Measurements from ENCODE around the gene EIF3I. TPM values are rescaled to one million over a fixed set of nuclear protein-coding genes. Genes with fewer than 3 reads are reported as not detected.
"Not testable (repeated sequence)": the region's sequence is repeated elsewhere in the genome, so short reads cannot be mapped to it uniquely, and the experiment has no call there.

Gene EIF3I
- total and polyA plus RNA-seq, 2 donors (not counting 1 experiment from before 2014, with no cell fraction given): 277 to 492 TPM

DNA sequence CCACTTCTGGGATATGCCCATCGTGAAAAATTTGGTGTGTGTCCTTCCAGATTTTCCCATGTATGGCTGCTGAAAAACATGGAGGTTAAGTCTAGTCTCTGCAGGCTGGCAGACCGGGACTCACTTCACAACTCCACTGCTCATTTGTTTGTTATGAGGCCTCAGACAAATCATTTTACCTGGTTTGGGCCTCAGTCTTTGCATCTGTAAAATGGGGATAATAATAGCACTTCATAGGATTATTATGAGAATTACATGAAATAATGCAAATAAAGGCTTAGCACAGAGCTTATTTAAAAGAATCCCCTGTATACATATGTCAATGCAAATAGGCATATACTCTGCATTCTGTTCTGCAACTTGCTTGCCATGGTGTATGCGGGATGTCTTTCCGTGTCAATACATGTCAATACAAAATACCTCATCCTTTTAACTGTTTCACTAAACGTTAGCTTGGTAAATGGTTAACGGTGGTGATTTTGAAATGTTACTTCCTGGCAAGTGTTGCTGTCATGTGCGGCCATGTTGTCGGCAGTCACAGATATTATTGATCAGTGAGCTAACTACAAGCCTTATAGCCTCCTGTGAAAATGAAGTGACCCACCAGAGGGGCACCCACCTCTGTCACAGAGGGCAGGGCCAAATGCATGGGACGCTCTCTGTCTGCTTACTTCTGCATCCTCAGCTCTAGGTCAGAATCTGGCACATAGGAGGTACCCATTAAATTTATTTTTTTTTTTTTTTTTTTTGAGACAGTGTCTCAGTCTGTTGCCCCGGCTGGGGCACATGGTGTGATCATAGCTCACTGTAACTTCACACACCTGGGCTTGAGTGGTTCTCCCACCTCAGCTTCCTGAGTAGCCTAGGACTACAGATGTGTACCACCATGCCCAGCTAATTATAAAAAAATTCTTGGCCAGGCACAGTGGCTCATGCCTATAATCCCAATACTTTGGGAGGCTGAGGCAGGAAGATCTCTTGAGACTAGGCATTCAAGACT, 33.2 kb downstream of the EIF3I start:
- Histone ChIP-seq H3K36me3 (ENCODE audit: control insufficient read depth, insufficient read depth, low read length) (no peaks in the 10 kb centered on the region), H3K27me3 (ENCODE audit: control insufficient read depth, insufficient read depth, low read length) (no peaks in the 10 kb centered on the region), H2AFZ (ENCODE audit: low read length) (no peak overlapping the region), H3K4me3 (replicated peaks in 1 of 4; ENCODE audit: control extremely low read depth in 1 of 4, insufficient read depth in 1 of 4, low read depth in 3 of 4, low read length in 4 of 4) (no peak overlapping the region), H4K20me1 (ENCODE audit: control insufficient read depth, extremely low read depth, insufficient read depth, low read length) (no peaks in the 10 kb centered on the region), H3K79me2 (ENCODE audit: control insufficient read depth, insufficient read depth, low read length) (no peaks in the 10 kb centered on the region), H3K9me3 (ENCODE audit: control insufficient read depth, insufficient read depth, low read depth, low read length) (no peaks in the 10 kb centered on the region), H3K4me2 (ENCODE audit: extremely low read depth, insufficient read depth, low read length) (no peak overlapping the region), H3K4me1 (ENCODE audit: control insufficient read depth, extremely low read depth, insufficient read depth, low read length) (no peaks in the 10 kb centered on the region), H3K27ac (ENCODE audit: insufficient read depth, low read length) (no peak overlapping the region), H3K9ac (ENCODE audit: insufficient read depth, low read length) (no peak overlapping the region)
- DNase-seq (ENCODE audit: low read depth in 2 of 2): no peak
- TF ChIP-seq, protein P1, sequence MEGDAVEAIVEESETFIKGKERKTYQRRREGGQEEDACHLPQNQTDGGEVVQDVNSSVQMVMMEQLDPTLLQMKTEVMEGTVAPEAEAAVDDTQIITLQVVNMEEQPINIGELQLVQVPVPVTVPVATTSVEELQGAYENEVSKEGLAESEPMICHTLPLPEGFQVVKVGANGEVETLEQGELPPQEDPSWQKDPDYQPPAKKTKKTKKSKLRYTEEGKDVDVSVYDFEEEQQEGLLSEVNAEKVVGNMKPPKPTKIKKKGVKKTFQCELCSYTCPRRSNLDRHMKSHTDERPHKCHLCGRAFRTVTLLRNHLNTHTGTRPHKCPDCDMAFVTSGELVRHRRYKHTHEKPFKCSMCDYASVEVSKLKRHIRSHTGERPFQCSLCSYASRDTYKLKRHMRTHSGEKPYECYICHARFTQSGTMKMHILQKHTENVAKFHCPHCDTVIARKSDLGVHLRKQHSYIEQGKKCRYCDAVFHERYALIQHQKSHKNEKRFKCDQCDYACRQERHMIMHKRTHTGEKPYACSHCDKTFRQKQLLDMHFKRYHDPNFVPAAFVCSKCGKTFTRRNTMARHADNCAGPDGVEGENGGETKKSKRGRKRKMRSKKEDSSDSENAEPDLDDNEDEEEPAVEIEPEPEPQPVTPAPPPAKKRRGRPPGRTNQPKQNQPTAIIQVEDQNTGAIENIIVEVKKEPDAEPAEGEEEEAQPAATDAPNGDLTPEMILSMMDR (conservative IDR thresholded peaks at IDR 0.05 in 1 of 2, IDR thresholded peaks at IDR 0.05 in 1 of 2; ENCODE audit: low read depth in 1 of 2, low read length in 2 of 2): no peak
- TF ChIP-seq EZH2 (IDR thresholded peaks at IDR 0.05; ENCODE audit: low read length, missing control alignments): no peak

DNA sequence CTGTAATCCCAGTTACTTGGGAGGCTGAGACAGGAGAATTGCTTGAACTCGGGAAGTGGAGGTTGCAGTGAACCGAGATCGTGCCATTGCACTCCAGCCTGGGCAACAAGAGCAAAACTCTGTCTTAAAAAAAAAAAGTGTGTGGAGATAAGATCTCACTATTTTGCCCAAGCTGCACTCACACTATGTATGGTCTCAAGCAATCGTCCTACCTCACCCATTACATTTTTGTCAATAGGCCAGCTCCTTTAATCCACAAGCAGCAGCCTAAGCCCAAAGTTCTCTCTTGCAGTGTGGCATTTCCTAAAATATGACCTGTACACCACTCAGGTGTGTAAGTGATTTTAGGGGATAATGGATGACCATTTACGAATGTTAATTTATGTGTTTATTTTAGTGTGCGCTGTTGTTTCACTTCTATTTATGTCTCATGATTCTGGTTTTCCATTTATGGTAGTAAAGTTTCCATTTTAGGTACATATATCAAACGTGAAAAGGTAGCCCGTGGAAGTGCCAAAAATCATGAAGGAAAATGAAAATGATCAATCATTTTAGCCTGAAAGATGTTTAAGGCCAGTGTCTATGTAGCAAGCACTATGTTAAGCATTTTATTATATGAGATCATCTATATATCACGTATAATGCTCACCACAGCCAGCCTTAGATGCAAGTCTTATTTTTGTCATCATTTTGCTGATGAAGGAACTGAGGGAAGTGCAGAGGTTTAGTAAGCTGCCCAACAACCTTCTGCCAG, 34.4 kb downstream of the EIF3I start:
- no peak overlapping the region for H3K4me2 ChIP-seq (ENCODE audit: extremely low read depth, insufficient read depth, low read length)
- H3K27ac ChIP-seq (ENCODE audit: insufficient read depth, low read length): no peak overlapping the region
- no peak for DNase-seq (ENCODE audit: low read depth in 2 of 2)
- H3K4me3 ChIP-seq (replicated peaks in 1 of 4; ENCODE audit: control extremely low read depth in 1 of 4, insufficient read depth in 1 of 4, low read depth in 3 of 4, low read length in 4 of 4): no peak overlapping the region
- no peaks in the 10 kb centered on the region for H3K27me3 ChIP-seq (ENCODE audit: control insufficient read depth, insufficient read depth, low read length)
- no peaks in the 10 kb centered on the region for H3K4me1 ChIP-seq (ENCODE audit: control insufficient read depth, extremely low read depth, insufficient read depth, low read length)
- no peaks in the 10 kb centered on the region for H4K20me1 ChIP-seq (ENCODE audit: control insufficient read depth, extremely low read depth, insufficient read depth, low read length)
- no peak for TF ChIP-seq EZH2 (IDR thresholded peaks at IDR 0.05; ENCODE audit: low read length, missing control alignments)
- TF ChIP-seq, protein P1 (conservative IDR thresholded peaks at IDR 0.05 in 1 of 2, IDR thresholded peaks at IDR 0.05 in 1 of 2; ENCODE audit: low read depth in 1 of 2, low read length in 2 of 2): no peak
- H3K9me3 ChIP-seq (ENCODE audit: control insufficient read depth, insufficient read depth, low read depth, low read length): no peaks in the 10 kb centered on the region
- H3K79me2 ChIP-seq (ENCODE audit: control insufficient read depth, insufficient read depth, low read length): no peaks in the 10 kb centered on the region
- H3K36me3 ChIP-seq (ENCODE audit: control insufficient read depth, insufficient read depth, low read length): no peaks in the 10 kb centered on the region
- H3K9ac ChIP-seq (ENCODE audit: insufficient read depth, low read length): no peak overlapping the region
- H2AFZ ChIP-seq (ENCODE audit: low read length): no peak overlapping the region

DNA sequence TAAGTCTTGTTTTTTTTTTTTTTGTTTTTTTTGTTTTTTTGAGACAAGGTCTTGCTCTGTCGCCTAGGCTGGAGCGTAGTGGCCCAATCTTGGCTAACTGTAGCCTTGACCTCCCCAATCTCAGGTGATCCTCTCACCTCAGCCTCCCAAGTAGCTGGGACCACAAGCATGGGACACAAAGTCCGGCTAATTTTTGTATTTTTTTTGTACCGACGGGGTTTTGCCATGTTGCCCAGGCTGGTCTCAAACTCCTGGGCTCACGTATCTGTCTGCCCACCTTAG, 35.0 kb downstream of the EIF3I start:
- TF ChIP-seq, protein P1 (conservative IDR thresholded peaks at IDR 0.05 in 1 of 2, IDR thresholded peaks at IDR 0.05 in 1 of 2; ENCODE audit: low read depth in 1 of 2, low read length in 2 of 2): no peak
- no peak for TF ChIP-seq EZH2 (IDR thresholded peaks at IDR 0.05; ENCODE audit: low read length, missing control alignments)
- no peaks in the 10 kb centered on the region for H3K79me2 ChIP-seq (ENCODE audit: control insufficient read depth, insufficient read depth, low read length)
- H3K4me3 ChIP-seq (replicated peaks in 1 of 4; ENCODE audit: control extremely low read depth in 1 of 4, insufficient read depth in 1 of 4, low read depth in 3 of 4, low read length in 4 of 4): no peak overlapping the region
- no peaks in the 10 kb centered on the region for H3K36me3 ChIP-seq (ENCODE audit: control insufficient read depth, insufficient read depth, low read length)
- H2AFZ ChIP-seq (ENCODE audit: low read length): no peak overlapping the region
- H3K4me2 ChIP-seq (ENCODE audit: extremely low read depth, insufficient read depth, low read length): no peak overlapping the region
- no peaks in the 10 kb centered on the region for H4K20me1 ChIP-seq (ENCODE audit: control insufficient read depth, extremely low read depth, insufficient read depth, low read length)
- DNase-seq (ENCODE audit: low read depth in 2 of 2): no peak
- H3K4me1 ChIP-seq (ENCODE audit: control insufficient read depth, extremely low read depth, insufficient read depth, low read length): no peaks in the 10 kb centered on the region
- no peaks in the 10 kb centered on the region for H3K27me3 ChIP-seq (ENCODE audit: control insufficient read depth, insufficient read depth, low read length)
- H3K9ac ChIP-seq (ENCODE audit: insufficient read depth, low read length): no peak overlapping the region
- H3K9me3 ChIP-seq (ENCODE audit: control insufficient read depth, insufficient read depth, low read depth, low read length): no peaks in the 10 kb centered on the region
- H3K27ac ChIP-seq (ENCODE audit: insufficient read depth, low read length): no peak overlapping the region

DNA sequence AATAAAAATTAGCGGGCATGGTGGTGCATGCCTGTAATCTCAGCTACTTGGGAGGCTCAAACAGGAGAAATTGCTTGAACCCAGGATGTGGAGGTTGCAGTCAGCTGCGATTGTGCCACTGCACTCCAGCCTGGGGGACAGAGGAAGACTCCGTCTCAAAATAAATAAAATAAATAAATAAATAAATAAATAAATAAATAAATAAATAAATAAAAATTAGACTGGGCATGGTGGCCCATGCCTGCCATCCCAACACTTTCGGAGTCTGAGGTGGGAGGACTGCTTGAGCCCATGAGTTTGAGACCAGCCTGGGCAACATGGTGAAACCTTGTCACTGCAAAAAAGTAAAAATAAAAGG, 41.0 kb downstream of the EIF3I start:
- DNase-seq (ENCODE audit: low read depth in 2 of 2); H3K27me3 ChIP-seq (ENCODE audit: control insufficient read depth, insufficient read depth, low read length); H2AFZ ChIP-seq (ENCODE audit: low read length); H4K20me1 ChIP-seq (ENCODE audit: control insufficient read depth, extremely low read depth, insufficient read depth, low read length); H3K9me3 ChIP-seq (ENCODE audit: control insufficient read depth, insufficient read depth, low read depth, low read length); H3K4me3 ChIP-seq (replicated peaks in 1 of 4; ENCODE audit: control extremely low read depth in 1 of 4, insufficient read depth in 1 of 4, low read depth in 3 of 4, low read length in 4 of 4); H3K79me2 ChIP-seq (ENCODE audit: control insufficient read depth, insufficient read depth, low read length); H3K4me2 ChIP-seq (ENCODE audit: extremely low read depth, insufficient read depth, low read length); H3K4me1 ChIP-seq (ENCODE audit: control insufficient read depth, extremely low read depth, insufficient read depth, low read length); H3K27ac ChIP-seq (ENCODE audit: insufficient read depth, low read length); H3K36me3 ChIP-seq (ENCODE audit: control insufficient read depth, insufficient read depth, low read length); H3K9ac ChIP-seq (ENCODE audit: insufficient read depth, low read length): not testable (repeated sequence)
